NCI-H187 (cell line): ENCODE data around the gene BNC2.
"Not testable (repeated sequence)": the region's sequence is repeated elsewhere in the genome, so short reads cannot be mapped to it uniquely, and the experiment has no call there.

Experiments used
- DNase-seq, 2 experiments: peaks; one replicate each; lab custom pipeline; 2025; lab: John Stamatoyannopoulos, UW

Gene BNC2

DNA sequence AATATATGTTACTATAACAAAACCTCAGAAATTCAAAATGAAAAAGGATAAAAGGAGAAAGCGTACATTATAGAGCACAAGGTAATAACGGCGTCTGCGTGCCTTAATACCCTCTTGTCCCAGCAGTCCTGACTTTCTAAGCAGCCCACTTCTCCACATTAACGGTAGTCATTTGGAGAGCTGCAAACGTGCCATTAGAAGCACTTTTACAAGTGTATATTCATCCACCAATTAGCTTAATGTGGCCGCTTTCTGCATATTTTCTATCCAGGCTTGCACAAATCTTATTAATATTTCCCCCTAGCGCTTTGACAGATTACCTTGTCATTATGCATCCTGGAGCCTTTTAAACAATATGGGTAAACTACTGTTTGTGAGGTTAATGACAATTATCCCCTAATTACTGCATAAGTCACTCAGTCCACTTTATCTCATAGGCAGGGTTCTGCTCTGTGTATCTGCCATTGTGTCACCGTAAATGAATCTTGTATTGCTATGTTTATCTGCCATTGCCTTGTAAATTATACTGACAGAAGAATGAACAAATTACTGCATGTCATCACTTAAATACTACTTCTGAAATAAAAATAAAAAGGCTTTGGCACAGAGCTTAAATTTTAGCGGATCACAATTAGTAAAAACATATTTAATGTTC, 421.3 kb downstream of the BNC2 start:
- no peak for DNase-seq

DNA sequence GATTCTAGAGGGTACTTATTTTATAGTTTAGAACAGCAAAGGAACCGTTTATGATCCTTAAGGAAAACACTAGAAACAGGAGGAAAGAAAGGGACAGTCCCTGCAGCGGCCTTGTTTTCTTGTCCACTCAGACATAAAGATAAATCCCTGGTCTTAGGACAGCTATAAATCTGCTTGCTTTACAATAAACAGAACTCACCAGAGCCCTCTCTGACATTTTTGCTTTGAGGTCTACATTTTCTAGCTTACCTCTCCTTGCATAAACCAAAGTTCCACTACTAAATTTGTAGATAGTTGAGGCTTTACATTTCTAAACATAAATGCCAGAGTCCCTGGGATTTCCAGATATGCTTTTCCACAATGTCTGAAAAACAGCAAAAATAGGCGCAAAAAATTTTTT, 422.5 kb downstream of the BNC2 start:
- no peak for DNase-seq

DNA sequence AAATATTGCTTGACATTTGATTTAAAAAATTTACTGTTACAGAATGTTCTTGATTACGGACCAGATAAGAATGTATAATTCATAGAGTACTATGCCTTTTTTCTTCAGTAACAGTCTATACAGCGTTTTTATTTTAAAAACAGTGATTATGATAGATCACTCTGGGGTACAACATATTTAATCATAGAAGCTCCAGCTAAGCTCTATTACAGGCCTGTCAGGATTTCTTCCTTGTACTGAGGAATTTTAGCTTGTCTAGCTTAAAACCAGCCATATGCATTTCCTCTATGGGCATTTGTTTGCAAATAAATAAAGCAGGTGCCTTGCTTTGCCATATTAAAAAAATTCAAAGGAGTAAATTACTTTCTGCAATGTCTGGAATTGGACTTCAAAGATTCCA, 423.8 kb downstream of the BNC2 start:
- DNase-seq = no peak

DNA sequence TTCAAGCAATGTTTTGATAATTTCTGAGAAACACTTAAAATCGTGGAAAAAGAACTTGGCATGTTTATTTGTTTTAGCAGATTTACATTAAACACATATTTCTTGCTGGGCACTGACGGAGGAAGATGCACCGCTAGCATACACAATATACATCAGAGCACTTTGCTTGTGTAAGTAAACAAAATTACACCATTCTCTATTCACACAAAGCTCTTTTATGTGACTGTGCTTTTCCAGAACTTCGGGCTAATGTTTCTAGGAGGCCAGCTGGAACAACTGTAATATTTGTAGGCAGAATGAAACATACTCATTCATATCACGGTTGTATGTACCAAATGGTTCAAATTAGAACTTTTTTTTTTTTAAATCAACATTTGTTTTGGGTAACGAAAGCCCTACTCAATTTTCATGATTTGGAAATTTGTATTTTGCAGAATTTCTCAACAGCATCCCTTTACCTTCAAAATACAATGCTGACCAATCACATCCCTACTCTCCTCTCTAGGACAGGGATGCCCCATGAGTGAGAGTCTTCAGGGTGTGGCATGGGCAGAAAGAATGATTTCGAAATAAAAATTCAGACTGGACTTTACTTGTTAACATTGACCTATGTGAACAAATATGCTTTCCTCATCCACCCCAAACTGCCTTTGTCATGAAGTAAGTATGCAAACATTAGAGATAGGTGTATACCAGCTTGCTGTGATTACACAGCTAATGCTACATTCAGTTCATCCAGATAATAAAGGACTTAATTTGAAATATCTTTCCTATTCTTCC, 425.1 kb downstream of the BNC2 start:
- DNase-seq = no peak

DNA sequence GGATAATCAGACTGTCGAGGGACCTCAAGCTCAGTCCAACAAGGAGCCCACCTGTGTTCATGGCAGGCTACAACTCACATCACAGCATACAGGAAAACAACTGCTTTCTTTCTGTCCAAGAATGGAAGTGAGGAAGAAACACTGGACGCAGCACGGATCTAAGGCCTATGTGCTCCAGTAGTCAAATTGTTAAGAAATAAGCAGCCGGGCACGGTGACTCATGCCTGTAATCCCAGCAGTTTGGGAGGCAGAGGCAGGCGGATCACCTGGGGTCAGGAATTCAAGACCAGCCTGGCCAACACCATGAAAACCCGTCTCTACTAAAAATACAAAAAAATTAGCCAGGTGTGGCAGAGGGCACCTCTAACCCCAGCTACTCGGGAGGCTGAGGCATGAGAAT, 427.8 kb downstream of the BNC2 start:
- no peak for DNase-seq

- DNase-seq = no peak
These were observed 428.7 kb downstream of the BNC2 start for GRCh38 chr9:16441791-16442190.

- DNase-seq = not testable (repeated sequence)
These were observed 431.6 kb downstream of the BNC2 start for GRCh38 chr9:16438831-16439230.

- DNase-seq = no peak
These were observed 433.9 kb downstream of the BNC2 start for GRCh38 chr9:16436545-16436944.

GRCh38 chr9:16434526-16434925, 435.9 kb downstream of the BNC2 start:
- no peak for DNase-seq

DNA sequence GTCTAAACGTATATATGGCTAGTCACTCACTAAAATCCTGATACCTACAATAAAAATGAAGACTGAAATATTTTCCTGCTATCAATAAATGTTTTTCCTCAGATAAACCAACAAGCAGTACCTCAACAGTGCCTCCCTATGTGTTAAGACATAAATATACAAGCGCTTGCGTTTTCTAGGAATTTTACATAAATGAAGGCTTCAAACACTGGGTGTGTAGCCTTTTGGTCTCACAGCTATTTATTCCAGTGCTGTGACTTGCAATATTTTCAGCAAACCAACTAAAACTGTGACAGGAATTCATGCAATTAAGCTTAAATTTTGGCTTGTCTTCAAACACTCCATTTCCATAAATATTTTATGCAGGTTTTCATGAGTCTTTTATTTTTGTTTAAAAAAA, 437.0 kb downstream of the BNC2 start:
- no peak for DNase-seq

- no peak for DNase-seq
These were observed 438.6 kb downstream of the BNC2 start for GRCh38 chr9:16431666-16432392.

- no peak for DNase-seq
These were observed 440.8 kb downstream of the BNC2 start for GRCh38 chr9:16429671-16430070.

GRCh38 chr9:16427873-16428427, 442.5 kb downstream of the BNC2 start:
- DNase-seq = no peak

- no peak for DNase-seq
These were observed 443.8 kb downstream of the BNC2 start for GRCh38 chr9:16426716-16427115.

- DNase-seq = no peak
These were observed 444.8 kb downstream of the BNC2 start for GRCh38 chr9:16425562-16426231.

- DNase-seq = no peak
These were observed 448.4 kb downstream of the BNC2 start for GRCh38 chr9:16422114-16422513.

DNA sequence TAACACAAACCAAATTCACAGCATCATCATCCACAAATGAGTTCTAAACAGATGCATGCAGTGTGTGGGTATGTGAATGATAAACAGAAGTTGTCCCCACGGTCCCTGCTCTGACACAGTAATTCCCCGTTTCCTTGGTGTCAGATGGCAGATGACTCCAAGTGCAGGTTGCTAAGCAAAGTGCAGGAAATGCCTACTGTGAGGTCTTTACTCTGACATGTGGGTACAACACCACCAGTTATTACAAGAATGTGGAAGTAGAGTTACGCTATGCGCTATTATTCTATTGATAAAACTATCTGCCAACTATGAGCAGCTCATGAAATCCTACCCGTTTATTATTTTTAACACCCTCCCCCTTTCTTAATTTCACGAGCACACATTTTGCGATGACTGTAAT, 448.9 kb downstream of the BNC2 start:
- no peak for DNase-seq

- no peak for DNase-seq
These were observed 451.3 kb downstream of the BNC2 start for GRCh38 chr9:16419124-16419523.

DNA sequence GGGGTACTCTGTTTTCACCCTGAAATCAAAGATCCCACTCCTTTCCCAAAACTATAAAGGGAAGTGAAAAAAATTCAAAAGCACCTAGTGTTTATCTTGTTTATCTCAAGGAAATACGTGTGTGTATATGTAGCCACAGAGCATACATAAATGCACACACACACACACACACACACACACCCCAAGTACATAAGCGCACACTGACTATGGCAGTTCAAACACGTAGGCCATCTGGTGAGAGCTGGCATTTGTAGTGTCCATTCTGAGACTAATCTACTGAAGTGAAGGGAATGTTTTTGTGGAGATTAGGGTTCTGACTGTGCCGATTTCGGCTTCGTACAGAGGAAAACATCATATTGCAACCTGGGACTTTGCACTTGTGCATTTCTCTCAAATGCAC, 451.7 kb downstream of the BNC2 start:
- no peak for DNase-seq

DNA sequence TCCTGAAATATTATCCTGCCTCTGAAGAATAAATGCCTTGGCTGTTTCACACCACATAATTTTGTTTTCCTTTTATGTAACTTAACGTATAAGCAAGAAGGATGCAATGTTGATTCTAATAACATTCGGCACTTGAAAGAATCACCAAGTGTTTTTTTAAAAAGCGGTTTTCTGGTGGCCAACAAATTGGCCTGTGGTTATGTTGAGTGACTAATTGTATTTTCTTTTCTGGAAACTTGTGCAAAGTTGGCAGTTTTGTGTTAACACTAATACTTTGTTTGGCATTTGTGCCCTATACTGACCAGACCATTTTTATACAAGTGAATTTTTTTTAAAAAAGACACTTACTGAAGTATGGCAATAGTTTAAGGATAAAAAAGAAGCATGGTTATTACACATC, 452.7 kb downstream of the BNC2 start:
- DNase-seq = no peak

- DNase-seq = no peak
These were observed 453.3 kb downstream of the BNC2 start for GRCh38 chr9:16417161-16417560.

DNA sequence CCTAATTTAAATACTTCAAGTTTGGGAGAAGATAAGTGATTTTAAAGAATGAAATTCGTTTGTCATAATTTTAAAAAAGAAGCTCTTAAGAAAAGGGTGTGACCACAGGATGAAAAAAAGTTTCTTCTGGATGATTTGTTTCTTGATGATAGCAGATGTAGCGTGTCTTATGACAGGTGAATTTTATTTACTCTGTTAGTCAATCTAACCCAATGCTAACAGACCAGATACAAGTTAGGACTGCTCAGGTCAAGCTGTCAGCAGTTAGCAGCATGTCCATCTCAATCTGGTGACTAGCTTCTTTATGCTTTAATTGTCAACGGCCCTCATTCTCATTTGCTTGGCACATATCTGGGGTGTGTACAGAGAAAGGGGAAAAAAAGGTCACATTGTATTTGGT, 456.0 kb downstream of the BNC2 start:
- DNase-seq = no peak
